DMS 273 treated with DMSO at 0.1 percent for 48 hours (cell line): Measurements from ENCODE around the gene MGAT3.

Experiments used
- DNase-seq: peaks from one replicate; lab custom pipeline; 2025; lab: John Stamatoyannopoulos, UW

Gene MGAT3

DNA sequence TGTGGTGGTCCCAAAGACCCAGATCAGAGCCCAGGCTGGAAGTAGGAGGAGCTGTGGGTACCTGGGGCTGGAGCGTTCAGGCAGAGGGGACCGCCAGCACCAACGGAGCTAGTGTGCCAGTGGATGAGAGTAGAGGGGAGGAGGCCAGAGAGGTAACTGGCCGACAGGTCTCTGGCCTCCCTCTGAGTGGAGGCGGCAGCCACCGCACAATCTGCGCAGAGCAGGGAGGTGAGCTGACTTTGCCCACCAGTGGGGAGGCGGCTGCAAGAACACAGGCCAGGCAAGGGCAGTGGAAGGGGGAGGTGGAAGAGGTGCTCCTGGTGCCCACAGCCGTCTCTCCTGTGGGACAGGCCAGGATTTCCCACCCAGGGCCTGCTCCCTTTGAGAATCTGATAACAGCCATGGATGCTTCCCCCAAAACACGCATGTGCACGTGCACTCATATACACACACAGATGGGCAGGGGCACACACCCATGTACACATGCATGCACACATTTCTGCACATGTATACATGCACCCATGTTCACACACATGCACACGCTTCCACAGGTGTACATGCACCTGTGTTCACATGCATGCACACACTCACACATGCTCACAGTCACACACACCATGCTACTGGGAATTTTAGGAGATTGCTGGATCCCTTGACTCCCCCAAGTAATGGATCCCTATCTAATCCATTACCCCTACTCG lies 6.4 kb upstream of the MGAT3 start:
- DNase-seq: no peak

DNA sequence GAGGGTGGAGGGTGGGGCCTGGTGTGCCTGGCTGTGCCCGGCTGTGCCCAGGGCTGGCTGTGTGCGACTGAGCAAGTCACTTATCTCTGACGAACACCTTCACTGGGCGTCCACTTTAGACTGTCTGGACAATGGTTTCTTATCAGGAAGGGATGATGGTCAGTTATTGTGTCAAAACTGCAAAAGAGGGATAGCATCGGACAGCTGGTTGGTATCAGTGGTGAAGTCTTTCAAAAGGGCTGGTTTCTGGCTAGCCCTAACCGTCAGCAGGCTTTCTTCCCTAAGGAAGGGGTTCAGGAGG lies 4.1 kb upstream of the MGAT3 start:
- no peak for DNase-seq

DNA sequence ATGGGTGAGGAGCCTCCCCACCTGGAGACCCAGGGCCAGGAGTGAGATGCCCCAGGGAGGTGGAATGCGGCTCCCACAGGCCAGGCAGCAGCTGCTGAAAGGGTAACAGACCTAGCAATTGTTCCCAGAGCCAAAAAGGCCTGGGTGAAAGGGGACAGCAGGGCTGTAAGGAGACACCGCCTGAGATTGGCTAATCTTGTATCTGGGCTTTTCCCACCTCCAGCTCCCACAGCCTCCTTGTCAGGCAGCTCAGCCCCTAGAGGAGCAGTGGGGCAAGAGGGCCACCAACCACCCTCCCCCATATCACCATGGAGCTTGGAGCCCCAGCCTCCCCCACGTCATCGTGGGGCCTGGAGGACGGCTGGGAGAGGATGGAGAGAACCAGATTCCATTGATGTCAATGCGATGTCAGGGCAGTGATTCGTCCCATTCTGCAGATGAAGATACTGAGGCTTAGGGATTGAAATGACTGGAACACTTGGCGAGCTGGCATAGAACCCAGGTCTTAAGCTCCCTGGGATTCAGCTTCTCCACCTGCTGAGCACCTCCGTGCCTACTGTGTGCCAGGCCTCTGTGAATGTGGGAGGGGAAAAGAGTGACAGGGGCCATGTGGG lies 2.9 kb upstream of the MGAT3 start:
- peak; percentile 18 for DNase-seq

DNA sequence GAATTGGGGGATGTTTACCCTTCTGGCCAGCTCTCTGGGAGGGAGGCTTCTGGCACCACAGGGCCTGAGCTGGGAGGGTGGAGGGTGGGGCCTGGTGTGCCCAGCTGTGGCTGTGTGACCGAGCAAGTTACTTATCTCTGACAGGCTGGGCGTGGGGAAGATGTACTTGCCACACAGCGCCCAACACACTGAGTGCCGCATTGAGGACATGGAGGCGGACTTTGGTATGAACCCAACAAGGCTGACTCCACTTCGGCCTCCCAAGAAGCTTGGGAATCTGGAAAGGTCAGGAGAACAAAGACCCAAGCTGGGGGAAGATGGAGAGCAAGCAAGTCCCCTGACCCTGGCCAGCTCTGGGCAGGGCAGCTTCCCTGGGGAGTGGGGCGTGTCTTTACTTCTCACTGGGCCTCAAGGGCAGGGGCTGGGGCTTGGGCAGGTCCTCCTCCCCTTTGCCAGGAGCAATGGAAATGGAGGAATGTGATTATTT lies 2.4 kb upstream of the MGAT3 start:
- DNase-seq: no peak

DNA sequence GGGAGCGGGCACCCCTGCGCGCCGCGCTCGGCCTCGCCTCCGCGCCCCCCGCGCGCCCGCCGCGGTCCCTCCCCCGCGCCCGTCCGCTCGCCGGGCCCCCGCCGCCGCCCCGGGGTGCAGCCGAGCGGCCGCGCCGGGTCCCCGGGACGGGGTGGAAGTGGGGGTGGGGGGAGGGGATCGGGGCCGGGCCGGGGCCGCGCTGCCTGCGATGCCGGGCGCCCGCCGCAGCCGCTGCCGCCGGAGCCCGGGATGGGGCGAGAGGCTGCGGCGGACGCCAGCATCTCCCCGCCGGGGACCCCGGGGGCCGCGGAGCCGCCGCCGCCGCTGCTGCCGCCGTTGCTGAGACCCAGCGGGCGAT lies 365 bp downstream of the MGAT3 start:
- no peak for DNase-seq

DNA sequence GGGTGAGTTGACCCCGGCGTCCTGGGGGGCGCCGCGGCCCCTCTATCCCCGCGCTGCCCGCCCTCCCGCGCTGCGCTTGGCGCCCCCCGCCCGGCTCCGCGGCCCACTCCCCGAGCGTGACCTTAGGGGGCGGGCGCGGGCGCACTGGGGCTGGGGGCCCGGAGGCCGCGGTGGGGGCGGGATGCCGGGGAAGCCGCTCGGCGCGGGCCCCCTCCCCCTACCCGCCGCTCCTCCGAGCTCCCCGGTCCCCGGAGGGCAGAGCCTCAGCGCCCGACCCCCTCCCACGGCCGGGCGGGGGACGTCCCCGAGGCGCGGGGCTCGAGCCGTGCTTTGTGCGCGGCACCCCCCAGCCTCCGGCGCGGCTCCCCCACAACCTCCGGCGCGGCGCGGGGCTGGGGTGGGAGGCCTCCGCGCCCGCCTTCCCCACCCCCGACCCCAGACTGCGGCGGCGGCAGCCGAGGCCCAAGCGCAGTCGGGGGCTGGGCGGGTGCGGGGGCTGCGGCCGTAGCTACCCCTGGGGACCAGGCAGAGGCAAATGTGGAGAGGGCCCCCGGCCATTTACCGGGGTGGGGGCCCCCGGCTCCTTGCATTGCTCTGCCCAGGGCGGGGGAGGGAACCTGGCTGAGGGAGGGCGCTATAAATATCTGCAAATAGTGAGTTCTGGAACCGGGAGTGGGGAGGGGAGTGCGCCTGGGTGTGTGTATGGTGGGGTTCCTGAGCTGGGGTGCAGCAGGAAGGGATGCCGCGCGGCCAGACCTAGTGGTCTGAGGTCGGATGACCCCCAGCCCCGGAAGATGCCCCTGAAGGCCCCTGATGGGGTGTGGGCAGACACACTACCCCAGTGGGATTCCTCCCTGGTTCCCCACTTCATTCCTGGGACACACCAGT lies 988 bp downstream of the MGAT3 start:
- DNase-seq: no peak

DNA sequence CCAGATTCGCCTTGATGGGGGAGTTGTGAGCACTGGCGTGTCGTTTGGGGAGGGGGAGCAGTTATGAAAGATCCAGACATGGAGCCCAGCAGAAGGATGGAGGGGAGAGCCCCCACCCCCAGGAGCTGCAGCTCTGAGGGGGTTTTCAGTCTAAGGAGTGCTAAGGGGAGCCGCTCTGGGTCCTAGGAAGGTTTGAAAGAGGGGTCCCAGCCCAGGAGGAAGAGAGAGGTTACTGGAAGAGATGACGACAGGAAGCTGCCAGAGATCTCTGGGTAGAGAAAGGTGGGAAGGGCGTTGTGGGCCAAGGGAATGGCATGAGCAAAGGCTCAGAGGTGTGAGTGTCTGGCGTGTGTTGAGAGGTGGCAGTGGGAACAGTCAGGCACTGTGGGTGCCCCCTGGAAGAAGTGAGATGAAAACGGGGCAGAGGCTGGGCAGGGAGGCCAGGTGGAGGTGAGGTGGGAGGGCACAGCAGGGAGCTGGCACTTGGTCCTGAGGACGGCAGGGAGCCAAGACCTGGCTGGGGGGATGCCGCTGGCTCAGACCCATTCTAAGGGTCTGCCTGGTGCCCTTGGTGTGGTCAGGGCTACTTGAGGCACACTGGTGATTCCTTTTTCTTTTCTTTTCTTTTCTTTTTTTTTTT lies 1.8 kb downstream of the MGAT3 start:
- DNase-seq: no peak

DNA sequence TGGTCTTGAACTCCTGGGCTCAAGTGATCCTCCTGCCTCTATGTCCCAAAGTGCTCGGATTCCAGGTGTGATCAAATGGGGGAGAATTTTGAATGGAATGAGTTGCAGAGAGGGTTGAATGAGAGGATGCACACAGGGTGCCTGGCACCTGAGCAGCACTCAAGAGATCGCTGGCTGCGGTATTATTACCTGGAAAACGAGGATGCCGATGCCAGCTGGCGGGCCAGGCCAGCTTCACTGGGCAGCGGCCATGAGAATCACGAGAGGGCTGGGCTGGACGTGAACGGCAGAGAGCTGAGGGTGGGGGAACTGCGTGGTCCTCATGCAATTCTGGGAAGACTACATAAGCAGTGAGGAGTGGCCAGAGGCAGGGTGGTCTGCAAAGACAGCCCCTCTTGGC lies 2.9 kb downstream of the MGAT3 start:
- DNase-seq: no peak

DNA sequence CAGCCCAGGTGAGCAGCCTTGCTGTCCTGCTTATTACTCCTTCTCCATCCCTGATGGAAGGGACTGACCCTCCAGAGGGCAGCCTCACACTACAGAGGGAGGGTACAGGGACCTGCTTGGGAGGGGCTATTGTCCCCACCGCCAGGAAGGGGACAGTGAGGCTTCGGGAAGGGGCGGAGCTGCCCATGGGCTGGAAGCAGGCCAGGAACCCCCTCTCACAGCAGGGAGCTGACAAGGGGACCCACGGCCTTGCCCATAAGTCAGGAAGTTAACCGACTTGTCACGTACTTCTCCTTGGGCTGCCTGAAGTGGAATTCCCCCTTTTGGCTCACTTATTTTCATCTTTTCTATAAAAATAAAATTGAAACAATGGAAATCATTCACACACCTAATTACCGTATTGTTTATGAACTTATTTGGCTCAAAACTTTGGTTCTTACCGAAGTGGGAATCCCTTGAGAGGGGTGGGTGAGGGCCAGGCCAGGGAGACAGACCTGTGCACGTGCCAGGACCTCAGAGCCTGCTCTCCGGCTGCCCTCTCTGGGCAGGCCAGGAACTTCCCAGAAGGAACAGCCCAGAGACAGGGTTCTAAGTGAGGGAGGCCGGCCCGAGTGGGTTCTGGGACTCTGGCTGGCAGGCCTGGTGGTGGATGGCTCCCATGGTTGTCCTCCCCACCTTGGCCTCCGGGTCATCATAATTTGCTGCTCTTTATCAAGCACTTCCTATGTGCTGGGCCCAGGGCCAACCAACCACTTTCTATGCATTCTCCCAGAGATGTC lies 5.8 kb downstream of the MGAT3 start:
- no peak for DNase-seq

DNA sequence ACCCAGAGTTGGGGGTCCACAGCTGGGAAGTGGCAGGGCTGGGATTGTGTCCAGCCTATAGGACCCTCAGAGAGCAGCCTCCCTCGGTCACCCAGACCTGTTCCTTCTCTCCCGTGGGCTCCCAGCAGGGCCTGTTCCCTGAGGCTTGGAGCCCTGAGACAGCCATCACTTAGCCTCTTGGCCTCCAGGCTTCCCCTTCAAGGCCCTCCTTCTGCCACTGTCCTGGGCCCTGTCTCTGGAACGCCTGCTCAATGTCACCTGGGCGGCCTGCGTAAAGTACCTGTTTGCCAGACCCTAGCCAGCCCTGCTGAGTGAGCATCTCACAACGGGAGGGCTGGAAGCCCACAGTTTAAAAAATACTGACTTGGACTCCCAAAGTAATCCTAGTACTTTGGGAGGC lies 6.5 kb downstream of the MGAT3 start:
- no peak for DNase-seq

DNA sequence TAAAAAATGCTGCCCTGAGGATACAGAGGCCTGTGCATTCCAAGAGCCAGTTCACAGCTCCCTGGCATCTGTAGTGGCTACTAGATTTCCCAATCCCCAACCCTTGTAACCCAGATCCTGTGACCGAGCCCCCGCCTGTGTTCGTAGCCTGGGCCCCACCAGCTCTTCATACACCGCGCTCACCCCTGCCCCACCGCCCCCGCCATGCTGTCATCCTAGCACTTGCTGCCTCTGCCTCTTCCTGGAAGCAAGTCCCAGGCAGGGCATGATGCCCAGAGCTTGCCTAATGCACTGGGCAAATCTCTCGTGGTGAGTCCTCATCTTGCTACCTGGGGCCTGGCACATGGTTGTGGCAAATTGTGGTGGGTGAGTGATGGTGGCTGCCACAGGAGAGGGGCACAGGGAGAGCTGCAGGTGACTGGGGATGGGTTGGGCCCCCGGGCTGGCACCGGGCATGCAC lies 7.1 kb downstream of the MGAT3 start:
- no peak for DNase-seq

DNA sequence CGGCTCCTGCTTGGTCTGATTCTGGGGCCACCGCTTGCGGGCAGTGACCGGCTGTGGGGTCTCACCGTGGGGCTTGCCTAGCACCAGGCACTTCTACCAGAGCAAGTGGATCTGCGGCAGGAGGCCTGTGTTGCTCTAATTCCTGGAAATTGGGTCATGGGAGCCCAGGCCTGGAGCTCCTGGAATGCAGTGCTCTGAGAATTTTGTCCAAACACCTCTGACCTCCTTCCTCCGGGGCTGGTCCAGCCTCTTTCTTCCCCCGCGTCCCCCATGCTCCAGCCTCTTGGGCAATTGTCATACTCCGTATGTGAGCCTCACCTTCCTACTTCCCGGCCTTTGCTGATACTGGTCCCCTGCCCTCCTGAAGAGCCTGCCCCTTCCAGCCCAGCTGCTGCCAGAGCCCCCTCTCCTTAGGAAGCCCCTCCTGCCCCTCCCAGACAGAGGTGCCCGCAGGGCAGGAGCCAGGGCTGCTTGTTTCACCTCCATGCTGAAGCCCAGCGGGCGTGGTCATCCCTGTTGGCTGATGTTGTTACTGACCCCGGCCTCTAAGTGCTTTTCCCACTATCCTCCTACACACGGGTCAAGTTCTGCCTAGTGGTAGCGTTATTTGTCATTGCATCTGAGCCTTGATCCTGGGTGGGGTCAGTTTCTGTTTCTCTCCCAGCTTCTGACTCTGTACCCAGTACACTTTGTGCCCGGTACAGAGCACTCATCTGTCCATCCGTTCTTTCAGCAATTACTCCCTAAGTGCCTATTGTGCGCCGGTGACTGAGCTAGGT lies 9.6 kb downstream of the MGAT3 start:
- no peak for DNase-seq

DNA sequence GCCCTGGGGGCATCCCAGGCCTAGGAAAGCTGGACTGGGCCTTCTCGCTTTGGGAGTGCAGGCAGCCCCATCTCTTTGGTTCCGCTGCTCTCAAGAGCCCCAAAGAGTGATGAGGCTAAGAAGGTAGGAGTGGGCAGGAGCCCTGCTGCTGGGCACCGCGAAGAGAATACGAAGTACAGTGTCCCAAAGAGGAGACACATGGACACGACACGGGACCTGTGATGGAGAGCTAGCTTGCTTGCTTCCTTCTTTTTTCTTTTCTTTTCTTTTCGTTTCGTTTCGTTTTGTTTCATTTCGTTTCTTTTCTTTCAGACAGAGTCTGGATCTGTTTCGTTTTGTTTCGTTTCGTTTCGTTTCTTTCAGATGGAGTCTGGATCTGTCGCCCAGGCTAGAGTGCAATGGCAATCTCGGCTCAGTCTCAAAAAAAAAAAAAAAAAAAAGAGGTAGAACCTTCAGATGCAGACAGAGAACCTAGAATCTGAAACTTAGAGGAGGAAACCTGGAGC lies 10.6 kb downstream of the MGAT3 start:
- DNase-seq: no peak

DNA sequence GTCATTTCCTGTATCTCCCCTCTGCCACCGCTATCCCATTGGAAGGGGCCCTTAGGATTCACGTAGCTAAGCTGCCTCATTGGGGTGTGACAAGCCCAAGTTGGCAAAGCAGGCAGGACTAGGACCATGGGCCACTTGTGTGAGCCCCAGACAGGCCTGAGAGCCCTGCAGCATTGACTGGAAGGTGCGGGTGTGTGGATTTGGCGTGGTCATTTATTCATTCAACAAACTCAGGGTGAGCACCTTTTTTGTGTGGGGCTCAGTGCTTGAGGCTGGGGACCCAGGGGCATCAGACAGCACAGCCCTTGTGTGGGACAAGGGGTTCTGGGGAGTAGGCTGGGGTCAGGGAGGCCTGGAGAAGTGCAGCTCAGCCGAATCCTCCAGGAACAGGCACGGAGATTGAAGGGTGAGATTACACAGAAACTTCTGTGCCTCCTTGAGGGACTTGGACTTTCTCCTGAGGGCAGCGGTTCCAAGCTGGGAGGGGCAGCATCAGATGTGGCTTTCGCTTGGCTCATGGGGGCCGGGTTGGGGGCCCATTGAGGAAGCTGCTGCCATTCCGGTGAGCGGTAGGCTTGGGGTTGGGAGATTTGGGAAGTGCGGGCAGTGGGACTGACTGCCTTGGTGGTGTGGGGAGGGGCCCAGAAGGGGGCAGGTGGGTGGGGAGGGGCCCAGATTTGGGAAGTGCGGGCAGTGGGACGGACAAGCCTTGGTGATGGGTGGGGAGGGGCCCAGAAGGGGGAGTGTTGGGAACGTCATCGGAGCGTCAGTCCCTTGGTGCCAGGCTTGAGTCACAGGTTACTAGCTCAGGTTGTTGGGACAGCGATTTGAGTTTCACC lies 11.9 kb downstream of the MGAT3 start:
- DNase-seq: no peak

DNA sequence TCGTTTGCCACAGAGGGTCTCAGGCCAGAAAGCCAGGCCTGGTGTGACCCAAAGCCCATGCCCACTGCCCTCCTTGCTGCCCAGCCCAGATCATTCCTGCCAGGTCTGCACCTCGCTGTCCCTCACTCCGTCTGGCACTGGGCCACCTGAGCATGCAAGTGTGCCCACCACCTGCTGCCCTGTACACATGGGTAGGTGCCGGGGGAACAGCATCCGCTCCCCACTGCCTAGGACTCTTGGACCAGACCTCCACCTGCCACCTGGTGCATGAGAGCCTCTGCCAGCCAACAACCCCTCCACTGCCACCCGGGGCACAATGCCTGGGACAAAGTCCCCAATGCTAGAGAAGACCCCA lies 12.5 kb downstream of the MGAT3 start:
- no peak for DNase-seq

DNA sequence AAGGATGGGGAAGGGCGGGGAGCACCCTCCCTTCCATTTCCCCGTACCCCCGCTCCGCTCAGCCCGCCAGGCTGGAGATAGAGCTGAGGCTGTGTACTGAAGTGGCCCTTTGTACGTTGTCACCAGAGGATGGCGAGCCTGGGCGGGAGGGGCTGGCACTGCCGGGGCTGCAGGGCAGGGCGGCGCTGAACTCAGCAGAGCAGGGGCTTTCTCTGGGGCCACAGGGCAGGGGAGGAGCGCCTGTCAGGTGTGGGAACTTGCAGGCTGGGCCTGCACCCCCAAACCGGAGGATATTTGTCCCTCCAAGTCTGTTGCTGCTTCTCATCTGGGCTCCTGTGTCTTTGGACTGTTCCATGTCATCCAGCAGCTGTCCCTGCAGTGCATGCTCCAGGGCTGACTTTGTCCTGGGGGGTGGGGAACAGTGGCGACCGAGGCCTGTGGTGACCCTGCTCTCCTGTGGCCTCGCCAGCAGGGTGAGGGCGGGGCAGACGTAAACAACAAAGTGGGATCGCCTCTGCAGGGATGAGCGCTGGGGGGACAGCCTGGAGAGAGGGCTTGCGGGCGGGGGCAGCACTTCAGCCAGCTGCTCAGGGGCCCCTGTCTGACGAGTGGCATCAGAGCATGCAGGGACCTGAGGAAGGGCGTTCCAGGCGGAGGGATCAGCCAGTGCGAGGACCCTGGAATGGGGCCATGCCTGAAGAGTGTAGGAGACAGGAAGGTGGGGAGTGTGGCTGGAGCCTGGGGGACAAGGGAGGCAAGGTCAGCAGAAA lies 13.1 kb downstream of the MGAT3 start:
- DNase-seq: no peak

DNA sequence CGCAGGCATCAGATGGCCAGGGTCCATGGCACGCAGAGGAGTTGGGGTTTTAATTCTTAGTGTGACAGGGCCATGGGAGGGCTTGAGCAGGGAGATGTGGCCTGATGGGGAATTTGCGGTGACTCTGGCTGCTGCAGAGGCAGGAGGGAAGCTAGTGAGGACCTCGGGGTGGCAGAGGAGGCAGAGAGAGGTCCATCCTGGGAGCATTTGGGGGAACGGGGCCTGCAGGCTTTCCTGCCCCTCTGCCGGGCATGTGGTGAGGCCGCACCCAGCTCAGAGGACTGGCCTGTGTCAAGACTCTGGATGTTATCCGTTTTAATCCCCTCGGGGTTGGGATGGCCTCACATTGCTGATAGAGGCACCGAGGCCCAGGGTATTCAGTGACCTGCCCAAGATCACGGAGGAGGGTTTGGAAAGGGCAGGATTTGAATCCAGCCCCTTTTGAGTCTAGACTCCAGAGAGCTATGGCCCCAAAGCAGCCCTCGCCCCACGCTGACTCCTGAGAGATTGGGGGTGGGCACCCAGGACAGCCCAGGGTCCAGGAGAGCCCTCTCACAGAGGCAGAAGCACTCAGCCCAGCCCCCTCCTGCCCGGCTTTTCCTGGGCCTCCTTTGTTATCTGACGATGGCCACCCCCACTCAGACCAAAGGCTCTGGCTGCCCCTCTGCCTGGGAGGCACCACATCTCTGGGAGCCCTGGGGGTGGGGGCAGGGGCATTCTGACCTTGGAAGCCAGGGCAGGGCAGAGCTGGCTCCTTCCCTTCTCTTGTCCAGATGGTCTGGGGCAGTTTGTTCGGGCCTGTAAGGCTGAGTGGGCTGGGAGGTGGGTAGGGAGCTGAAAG lies 13.9 kb downstream of the MGAT3 start:
- no peak for DNase-seq
